ENCODE data around the gene ASIC1.

ASIC1 gene

DNA sequence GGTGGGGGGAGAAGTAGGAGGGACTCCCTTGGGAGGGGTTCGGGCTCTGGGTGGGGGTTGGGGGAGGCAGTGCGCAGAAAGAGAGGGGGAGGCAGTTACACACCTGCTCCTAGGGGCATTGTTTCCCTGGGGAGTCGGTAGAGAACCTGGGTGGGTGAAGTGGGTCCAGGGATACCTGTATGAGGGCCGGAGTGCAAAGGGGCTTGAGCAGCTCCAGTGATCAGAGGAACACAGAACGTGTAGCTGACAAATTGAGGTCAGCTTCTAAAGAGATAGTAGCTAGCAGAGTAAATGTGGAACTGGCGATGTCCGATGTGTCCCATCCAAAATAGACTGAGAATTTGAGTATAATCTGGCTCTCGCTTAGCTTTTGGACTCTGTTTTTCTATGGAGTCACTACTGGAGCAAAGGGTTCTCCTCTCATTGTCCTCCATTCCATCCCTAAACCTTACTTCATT is 28.2 kb downstream of the ASIC1 start:
- no peak for DNase-seq

DNA sequence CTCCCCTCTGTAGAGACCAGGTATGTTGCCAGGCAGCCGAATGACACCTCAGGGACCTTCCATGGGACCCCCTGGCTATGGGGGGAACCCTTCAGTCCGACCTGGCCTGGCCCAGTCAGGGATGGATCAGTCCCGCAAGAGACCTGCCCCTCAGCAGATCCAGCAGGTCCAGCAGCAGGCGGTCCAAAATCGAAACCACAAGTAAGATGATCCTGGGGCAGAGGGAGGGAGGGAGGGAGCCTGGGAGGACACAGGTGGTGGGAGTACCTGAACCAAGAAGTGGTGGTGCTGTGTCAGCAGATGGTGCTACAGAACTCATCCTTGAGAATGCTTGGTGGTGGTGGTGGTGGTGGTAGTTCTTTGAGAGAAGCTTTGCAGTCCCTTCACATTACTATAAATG is 28.8 kb downstream of the ASIC1 start:
- DNase-seq, result no peak

DNA sequence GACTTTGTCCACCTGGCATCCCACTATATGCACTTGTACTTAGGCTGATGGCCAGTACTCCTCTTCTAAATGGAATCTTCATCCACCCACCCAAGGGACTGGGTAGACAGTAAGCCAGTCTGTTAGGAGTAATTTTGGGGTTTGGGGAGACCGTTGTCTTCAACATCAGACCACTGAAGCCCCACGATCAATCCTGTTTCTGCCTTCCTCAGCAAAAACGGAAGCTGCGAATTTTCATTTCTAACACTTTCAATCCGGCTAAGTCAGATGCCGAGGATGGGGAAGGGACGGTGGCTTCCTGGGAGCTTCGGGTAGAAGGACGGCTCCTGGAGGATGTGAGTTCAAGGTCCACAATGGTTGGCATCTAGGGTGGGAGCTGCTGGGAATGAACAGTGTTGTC is 29.8 kb downstream of the ASIC1 start:
- no peak for DNase-seq

DNA sequence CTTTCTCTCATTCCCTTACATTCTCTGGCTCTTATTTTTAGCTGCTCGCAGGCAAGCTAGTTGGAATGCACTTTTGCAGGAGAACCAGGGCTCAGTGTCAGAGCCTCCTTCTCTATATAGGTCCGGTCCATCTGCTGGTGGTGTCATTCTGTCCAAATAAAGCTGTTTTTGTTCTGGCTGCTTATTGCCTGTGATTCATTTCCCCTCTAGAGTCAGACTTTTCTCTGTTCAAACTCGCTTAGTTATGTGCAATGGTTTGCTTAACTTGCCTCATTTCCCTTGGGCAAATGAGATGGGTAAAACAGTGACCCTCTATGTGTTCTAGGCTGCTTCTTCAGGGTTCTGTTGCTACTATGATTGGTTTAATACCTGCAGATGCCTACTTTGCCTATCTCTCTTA is 30.6 kb downstream of the ASIC1 start:
- peak in 1 of 5 donors; percentile 25 for DNase-seq

GRCh38 chr12:50088577-50089335 is 31.4 kb downstream of the ASIC1 start:
- DNase-seq, result peak in 4 of 5 donors; percentile 15 to 67 (median 40)

DNA sequence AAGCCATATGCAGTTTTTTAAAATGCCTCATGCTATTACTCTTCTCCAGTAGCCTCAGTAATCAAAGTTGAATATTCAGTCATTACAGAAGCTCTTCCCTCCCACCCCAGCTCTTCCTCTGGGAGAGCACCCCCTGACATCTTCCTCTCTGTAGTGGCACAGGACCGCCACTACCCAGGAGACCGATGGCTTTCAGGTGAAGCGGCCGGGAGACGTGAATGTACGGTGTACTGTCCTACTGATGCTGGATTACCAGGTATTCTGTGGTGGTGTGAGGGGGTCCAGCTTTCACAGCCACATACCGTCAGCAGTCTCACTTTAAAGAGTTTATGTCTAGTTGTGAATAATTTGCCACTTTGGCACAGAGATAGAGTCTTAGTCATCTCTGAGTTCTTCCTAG is 32.3 kb downstream of the ASIC1 start:
- no peak for DNase-seq

DNA sequence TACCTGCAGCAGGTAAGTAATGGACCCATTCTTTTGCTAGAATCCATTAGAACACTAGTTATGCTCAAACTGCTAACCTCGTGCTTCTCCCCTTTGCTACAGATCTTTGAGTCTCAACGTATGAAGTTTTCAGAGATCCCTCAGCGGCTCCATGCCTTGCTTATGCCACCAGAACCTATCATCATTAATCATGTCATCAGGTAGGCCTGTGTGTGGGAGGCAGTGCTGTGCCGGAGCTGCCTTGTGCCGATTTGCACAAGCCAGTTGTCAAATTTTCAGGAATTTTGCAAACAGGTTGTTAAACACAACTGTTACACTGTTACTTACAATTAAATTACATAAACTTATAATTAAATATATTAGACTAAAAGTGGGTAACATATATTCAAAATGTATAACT is 33.0 kb downstream of the ASIC1 start:
- no peak for DNase-seq

GRCh38 chr12:50097952-50098351 is 40.6 kb downstream of the ASIC1 start:
- DNase-seq, result no peak

GRCh38 chr12:50099302-50100008 is 42.1 kb downstream of the ASIC1 start:
- DNase-seq, result no peak

GRCh38 chr12:50100561-50100960 is 43.2 kb downstream of the ASIC1 start:
- DNase-seq, result no peak

DNA sequence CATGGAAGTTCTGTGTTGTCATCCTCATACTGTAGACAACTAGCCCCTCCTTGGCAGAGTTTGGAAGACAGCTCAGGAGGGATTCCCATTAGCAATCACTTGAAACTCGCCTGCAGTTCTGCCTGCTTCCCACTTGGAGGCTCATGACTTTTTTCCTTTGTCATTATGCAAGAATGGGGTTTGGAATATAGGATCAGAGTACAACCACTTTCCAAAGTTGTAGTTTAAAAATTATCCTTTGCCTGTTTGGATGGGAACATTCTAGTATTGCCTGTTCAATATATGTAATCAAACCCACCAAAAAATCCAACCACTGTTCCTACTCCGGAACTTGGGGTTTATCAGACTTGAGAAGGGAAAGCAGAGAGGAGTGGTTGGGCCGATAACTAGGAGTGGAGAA is 44.3 kb downstream of the ASIC1 start:
- no peak for DNase-seq

DNA sequence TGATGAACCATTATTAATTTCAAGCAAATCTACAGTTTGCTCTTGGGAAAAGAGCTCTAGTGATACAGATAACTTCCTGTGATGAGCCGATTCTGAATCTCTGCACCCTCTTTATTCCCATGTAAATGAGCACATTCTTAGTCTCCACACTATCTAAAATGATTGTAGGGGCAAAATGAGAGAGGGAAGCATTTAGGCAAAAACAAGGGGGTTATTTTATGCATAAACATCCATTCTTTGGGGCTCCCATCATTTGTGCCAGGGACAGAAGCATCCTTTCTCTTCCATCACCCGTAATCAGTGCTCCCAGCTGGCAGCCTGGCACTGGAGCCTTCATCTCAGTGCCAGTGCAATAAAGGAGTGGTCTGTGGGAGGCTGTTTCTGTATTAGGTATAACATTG is 44.7 kb downstream of the ASIC1 start:
- DNase-seq, result no peak

DNA sequence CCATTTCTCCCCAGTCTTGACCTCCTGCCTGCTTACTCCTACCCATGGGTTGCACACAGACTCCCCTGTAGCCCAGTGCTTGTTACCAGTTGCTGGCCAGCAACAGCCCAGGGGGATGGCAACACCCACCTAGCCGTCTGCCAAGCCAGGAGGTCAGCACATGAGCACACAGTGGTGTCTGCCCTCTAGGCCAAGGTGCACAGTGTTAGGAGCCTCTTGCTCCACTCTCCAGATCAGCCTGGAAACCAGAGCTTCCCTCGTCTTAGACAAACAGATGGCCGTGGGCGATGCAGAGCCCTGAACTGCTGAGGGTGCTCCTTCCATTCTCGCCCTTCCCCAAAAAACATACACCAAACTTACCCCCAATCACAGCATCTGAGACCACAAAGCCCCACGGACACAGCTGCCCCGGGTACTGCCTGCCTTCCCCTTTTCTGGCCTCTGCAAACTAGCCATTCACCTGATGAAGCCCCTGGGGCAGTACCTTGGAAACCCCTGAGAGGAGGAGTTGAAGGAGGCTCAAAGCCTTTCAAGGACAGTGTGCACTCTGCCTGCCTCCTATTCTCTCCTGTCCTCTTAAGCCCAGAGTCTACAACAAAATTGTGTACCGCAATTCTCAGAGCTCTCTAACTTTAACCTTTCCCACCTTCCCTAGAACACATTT is 45.4 kb downstream of the ASIC1 start:
- DNase-seq, result no peak

GRCh38 chr12:50103351-50103750 is 46.0 kb downstream of the ASIC1 start:
- DNase-seq, result no peak

- no peak for DNase-seq
These were observed 46.4 kb downstream of the ASIC1 start, which contains the start of gene GPD1 for GRCh38 chr12:50103767-50104321. GPD1 (plus strand) TSS chr12:50104008; CDS start chr12:50104051, 43 bp downstream.

- DNase-seq, result no peak
These were observed 47.3 kb downstream of the ASIC1 start for GRCh38 chr12:50104417-50105366.

DNA sequence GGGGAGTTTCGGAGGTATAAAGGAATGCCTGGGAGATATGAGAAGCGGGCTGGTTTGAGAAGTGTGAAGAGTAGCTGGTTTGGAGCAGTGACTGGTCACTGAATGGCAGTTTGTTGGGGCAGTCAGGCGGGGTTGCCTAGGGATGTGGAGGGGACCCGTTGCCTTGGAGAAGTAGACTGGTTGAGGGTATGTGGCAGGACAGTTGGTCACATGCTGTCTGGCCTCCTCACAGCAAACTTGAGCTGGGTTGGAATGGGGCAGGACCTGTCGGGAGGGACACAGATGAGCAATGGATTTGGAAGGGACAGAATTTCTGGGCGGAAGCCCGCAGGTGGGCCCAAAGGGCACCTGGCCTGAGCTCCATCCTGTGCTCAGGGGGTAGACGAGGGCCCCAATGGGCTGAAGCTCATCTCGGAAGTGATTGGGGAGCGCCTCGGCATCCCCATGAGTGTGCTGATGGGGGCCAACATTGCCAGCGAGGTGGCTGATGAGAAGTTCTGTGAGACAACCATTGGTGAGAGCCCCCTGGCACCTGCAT is 48.6 kb downstream of the ASIC1 start:
- no peak for DNase-seq

- no peak for DNase-seq
These were observed 49.5 kb downstream of the ASIC1 start for GRCh38 chr12:50106907-50107306.

DNA sequence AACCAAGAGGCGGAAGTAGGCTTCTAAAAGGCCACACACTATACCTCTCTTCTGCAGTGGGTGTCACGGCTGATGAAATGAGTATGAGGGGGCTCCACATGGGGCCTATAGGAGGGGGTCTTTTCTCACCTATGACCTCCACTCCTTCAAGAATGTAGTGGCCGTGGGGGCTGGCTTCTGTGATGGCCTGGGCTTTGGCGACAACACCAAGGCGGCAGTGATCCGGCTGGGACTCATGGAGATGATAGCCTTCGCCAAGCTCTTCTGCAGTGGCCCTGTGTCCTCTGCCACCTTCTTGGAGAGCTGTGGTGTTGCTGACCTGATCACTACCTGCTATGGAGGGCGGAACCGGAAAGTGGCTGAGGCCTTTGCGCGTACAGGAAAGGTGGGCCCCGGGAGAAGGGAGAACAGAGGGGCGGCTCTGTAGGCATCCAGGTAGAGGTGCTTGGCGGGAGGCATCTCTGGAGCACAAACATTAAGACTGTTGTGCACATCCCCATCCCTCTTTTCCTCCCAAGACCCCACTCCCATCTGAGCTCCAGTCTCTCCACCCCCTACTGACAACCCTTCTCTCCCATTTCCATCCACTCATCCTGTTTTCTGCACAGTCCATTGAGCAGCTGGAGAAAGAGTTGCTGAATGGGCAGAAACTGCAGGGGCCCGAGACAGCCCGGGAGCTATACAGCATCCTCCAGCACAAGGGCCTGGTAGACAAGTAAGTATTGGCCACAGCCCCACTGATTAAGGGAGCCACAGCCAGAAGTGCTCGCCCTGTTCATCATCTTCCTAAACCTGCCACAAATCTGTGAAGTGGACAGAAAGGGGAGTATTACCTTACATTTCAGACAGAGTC is 50.2 kb downstream of the ASIC1 start:
- no peak for DNase-seq

DNA sequence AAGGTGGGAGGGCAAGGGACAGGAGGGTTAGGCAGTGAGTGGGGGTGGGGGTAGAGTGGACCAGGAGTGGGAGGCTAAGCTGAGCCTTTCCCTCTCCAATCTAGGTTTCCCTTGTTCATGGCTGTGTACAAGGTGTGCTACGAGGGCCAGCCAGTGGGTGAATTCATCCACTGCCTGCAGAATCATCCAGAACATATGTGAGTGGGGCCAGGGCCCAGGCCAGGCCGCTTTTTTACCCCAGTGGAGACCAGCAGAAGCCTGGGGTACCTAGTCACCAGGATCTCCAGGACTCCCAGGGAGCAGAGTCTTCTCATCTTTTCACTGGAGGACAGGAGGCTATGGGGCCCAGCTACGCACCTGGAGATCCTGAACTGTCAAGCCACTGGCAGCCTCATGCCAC is 51.9 kb downstream of the ASIC1 start:
- no peak for DNase-seq
